Measurements from ENCODE around the gene SLC2A5.

DNA sequence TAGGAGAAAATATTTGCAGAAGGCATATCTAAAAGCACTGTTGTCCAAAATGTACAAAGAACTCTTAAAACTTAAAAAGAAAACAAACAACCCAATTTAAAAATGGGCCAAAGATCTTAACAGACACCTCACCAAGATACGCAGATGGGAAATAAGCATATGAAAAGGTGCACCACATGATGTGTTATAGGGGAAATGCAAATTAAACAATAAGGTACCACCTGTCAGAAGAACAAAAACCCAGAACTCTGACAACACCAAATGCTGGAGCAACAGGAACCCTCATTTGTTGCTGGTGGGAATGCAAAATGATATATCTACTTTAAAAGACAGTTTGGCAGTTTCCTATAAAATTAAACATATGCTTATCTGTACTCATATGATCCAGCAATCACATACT, 18.1 kb downstream of the SLC2A5 start:
- TF ChIP-seq, protein P1, sequence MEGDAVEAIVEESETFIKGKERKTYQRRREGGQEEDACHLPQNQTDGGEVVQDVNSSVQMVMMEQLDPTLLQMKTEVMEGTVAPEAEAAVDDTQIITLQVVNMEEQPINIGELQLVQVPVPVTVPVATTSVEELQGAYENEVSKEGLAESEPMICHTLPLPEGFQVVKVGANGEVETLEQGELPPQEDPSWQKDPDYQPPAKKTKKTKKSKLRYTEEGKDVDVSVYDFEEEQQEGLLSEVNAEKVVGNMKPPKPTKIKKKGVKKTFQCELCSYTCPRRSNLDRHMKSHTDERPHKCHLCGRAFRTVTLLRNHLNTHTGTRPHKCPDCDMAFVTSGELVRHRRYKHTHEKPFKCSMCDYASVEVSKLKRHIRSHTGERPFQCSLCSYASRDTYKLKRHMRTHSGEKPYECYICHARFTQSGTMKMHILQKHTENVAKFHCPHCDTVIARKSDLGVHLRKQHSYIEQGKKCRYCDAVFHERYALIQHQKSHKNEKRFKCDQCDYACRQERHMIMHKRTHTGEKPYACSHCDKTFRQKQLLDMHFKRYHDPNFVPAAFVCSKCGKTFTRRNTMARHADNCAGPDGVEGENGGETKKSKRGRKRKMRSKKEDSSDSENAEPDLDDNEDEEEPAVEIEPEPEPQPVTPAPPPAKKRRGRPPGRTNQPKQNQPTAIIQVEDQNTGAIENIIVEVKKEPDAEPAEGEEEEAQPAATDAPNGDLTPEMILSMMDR (IDR thresholded peaks at IDR 0.05; ENCODE audit: borderline replicate concordance, extremely low read depth, low read length, poor library complexity, severe bottlenecking) = no peak
- TF ChIP-seq EZH2 (IDR thresholded peaks at IDR 0.05; ENCODE audit: borderline replicate concordance, low read depth, low read length, severe bottlenecking) = no peak
